Endothelial cell of umbilical vein (primary cell): ENCODE measurements around the gene RFPL1. TPM values are rescaled to one million over a fixed set of nuclear protein-coding genes. Genes with fewer than 3 reads are reported as not detected.

Experiments used
- BruUV-seq: library from RNA; stranded (reverse); fragments of 400-500 nt; replicated peaks from 2 replicates; lab custom pipeline; 2021; lab: Mats Ljungman, UMichigan
- CTCF ChIA-PET: fragments of 300-600, 350-600 bp; sonication (Branson Sonifier 250); formaldehyde crosslinking; loops from one replicate; lab custom pipeline; 2021; ENCODE audit warnings: antibody characterized with exemption, inconsistent platforms; lab: Charles Lee
- POLR2A ChIA-PET: fragments of 300-600, 350-600 bp; sonication (Branson Sonifier 250); formaldehyde crosslinking; loops from one replicate; lab custom pipeline; 2021; ENCODE audit warnings: antibody characterized with exemption, inconsistent platforms; lab: Charles Lee
- DNase-seq: peaks from one replicate; pipeline ENCODE4 v3.0.0-alpha.2; 2011; ENCODE audit warnings: low read depth, low spot score
- FAIRE-seq: peaks from 2 replicates; lab custom pipeline; 2011; peaks lifted over from hg19 to GRCh38; lab: Jason Lieb, UNC
- H2AFZ ChIP-seq: 2 replicates; pipeline ENCODE4 v1.6.0; 2012; ENCODE audit warnings: low read depth, low read length, control low read depth, inconsistent platforms
- H3K27ac ChIP-seq: 2 replicates; pipeline ENCODE4 v1.5.1; 2011; ENCODE audit warnings: low read depth, mild to moderate bottlenecking, control low read depth, low read length, moderate library complexity; ENCODE audit not compliant: insufficient read depth
- H3K27me3 ChIP-seq, 2 experiments: 2 replicates each; pipeline versions ENCODE4 v1.6.0 to v1.6.1; 2011; ENCODE audit warnings: low read length in 2 of 2, mixed read lengths in 1 of 2; ENCODE audit not compliant: control insufficient read depth in 2 of 2, insufficient read depth in 2 of 2
- H3K36me3 ChIP-seq, 2 experiments: 2 replicates in 1 of 2; 3 replicates in 1 of 2; pipeline ENCODE4 v1.5.1; 2011; ENCODE audit warnings: low read length in 2 of 2, mild to moderate bottlenecking in 1 of 2, moderate library complexity in 1 of 2; ENCODE audit not compliant: control insufficient read depth in 2 of 2, insufficient read depth in 2 of 2; ENCODE audit errors: extremely low read depth in 1 of 2
- H3K4me1 ChIP-seq: 3 replicates; pipeline ENCODE4 v1.5.1; 2011; ENCODE audit warnings: mild to moderate bottlenecking, low read length; ENCODE audit not compliant: control insufficient read depth, insufficient read depth; ENCODE audit errors: extremely low read depth
- H3K4me2 ChIP-seq: 2 replicates; pipeline ENCODE4 v1.6.1; 2011; ENCODE audit warnings: low read length, control low read depth, mixed read lengths; ENCODE audit not compliant: insufficient read depth
- H3K4me3 ChIP-seq, 3 experiments: fragments of 200-600 bp in 1 of 3; sonication (generic), shearing (Covaris generic) in 1 of 3; replicated peaks in 1 of 3; 2 replicates each; pipeline ENCODE4 v1.5.1; 2011 to 2016; ENCODE audit warnings: control low read depth in 3 of 3, low read length in 3 of 3, mild to moderate bottlenecking in 2 of 3, inconsistent platforms in 1 of 3, low read depth in 1 of 3, moderate library complexity in 1 of 3; ENCODE audit not compliant: insufficient read depth in 1 of 3
- H3K79me2 ChIP-seq: 2 replicates; pipeline ENCODE4 v1.6.0; 2012; ENCODE audit warnings: low read length, inconsistent platforms; ENCODE audit not compliant: control insufficient read depth, insufficient read depth
- H3K9ac ChIP-seq: replicated peaks from 2 replicates; pipeline ENCODE3; 2011; ENCODE audit warnings: low read length, control low read depth; ENCODE audit not compliant: insufficient read depth; ENCODE audit errors: extremely low read depth
- H3K9me1 ChIP-seq: replicated peaks from 3 replicates; pipeline ENCODE4 v1.6.0; 2011; ENCODE audit warnings: mild to moderate bottlenecking, low read length; ENCODE audit not compliant: control insufficient read depth, insufficient read depth; ENCODE audit errors: extremely low read depth
- H3K9me3 ChIP-seq: replicated peaks from 2 replicates; pipeline ENCODE4 v1.5.1; 2012; ENCODE audit warnings: low read length, inconsistent platforms; ENCODE audit not compliant: control insufficient read depth, insufficient read depth
- H4K20me1 ChIP-seq: replicated peaks from 2 replicates; pipeline ENCODE3; 2011; ENCODE audit warnings: mild to moderate bottlenecking, low read length; ENCODE audit not compliant: control insufficient read depth, insufficient read depth; ENCODE audit errors: extremely low read depth
- EZH2 ChIP-seq: IDR thresholded peaks from 2 replicates; pipeline ENCODE4 v1.6.1; 2012; ENCODE audit warnings: borderline replicate concordance, low read depth, mild to moderate bottlenecking, moderate library complexity, low read length, inconsistent platforms; ENCODE audit not compliant: severe bottlenecking
- FOS ChIP-seq: IDR thresholded peaks from 2 replicates; pipeline ENCODE4 v1.6.1; 2011; ENCODE audit warnings: mild to moderate bottlenecking, low read length, moderate library complexity, borderline replicate concordance; ENCODE audit not compliant: insufficient read depth
- GATA2 ChIP-seq: IDR thresholded peaks from 2 replicates; pipeline ENCODE4 v1.7.0; 2011; ENCODE audit warnings: low read depth, mild to moderate bottlenecking, moderate library complexity, mixed read lengths, low read length; ENCODE audit not compliant: insufficient read length, insufficient read depth
- JUN ChIP-seq: IDR thresholded peaks from 2 replicates; pipeline ENCODE4 v1.6.1; 2011; ENCODE audit warnings: borderline replicate concordance, low read depth; ENCODE audit not compliant: insufficient read length, insufficient read depth
- MYC ChIP-seq: IDR thresholded peaks from one replicate; pipeline ENCODE4 v1.6.1; 2011; ENCODE audit warnings: mild to moderate bottlenecking, low read depth, low read length
- POLR2A ChIP-seq: IDR thresholded peaks from 2 replicates; pipeline ENCODE4 v1.6.1; 2012; ENCODE audit warnings: low read depth, mild to moderate bottlenecking, control low read depth, low read length
- POLR2AphosphoS5 ChIP-seq: IDR thresholded peaks from 2 replicates; pipeline ENCODE4 v1.6.1; 2012; ENCODE audit warnings: low read depth, mild to moderate bottlenecking, control low read depth, low read length, moderate library complexity; ENCODE audit not compliant: insufficient read depth
- dilution Hi-C: fragments of 300-500 bp; cut with MboI; formaldehyde crosslinking; loops from one replicate; pipeline ENCODE4 v1.15.0; 2019; ENCODE audit warnings: low sequenced_read_pairs; ENCODE audit not compliant: extremely low pct_ligation_motif_present
- intact Hi-C: fragments of 100-400 bp; cut with micrococcal nuclease; formaldehyde crosslinking; loops from one replicate; pipeline ENCODE4 v1.10.0; 2022
- polyA plus RNA-seq, 4 experiments: library from polyadenylated mRNA; depleted of rRNA in 3 of 4; stranded (reverse) in 3 of 4; unstranded in 1 of 4; fragments of >200 nt; gene quantifications; 2 replicates each; pipeline versions ENCODE4 v1.2.1 to v1.2.3, GENCODE V29; 2011 to 2012; ENCODE audit warnings: missing spikeins in 1 of 4
- total RNA-seq: library from RNA; stranded (reverse); gene quantifications from 2 replicates; pipeline ENCODE4 v1.2.3, GENCODE V29; 2021
- TF ChIP-seq, protein P1 (sequence below), 2 donors: IDR thresholded peaks; 1 replicate in 1 of 2; 2 replicates in 1 of 2; pipeline ENCODE4 v1.5.1; 2011; ENCODE audit warnings: low read length in 2 of 2, mild to moderate bottlenecking in 2 of 2, moderate library complexity in 2 of 2, control low read depth in 1 of 2, inconsistent platforms in 1 of 2, low read depth in 1 of 2; ENCODE audit not compliant: insufficient read depth in 1 of 2; ENCODE audit errors: extremely low read depth in 1 of 2
- TF ChIP-seq, protein P2 (sequence below): IDR thresholded peaks from 2 replicates; pipeline ENCODE4 v1.6.1; 2011; ENCODE audit not compliant: insufficient read depth, insufficient read length

RFPL1 gene
- total and polyA plus RNA-seq, 2 donors (not counting 3 experiments of a cell fraction or from before 2014, with no cell fraction given): not detected

DNA sequence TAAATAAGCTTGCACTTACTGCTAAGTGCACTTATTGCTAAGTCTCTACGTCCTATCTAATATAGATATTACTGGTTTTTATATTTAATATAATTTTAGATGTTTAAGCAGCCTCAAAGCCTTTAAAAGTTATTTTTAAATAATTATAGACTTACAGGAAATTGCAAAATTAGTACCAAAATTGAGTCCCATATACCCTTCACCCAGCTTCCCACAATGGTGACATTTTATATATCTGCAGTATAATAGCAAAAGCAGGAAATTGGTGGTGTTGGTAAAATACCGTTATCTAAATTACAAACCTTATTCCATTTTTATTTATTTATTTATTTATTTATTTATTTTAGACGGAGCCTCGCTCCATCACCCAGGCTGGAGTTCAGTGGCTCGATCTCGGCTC, 48.1 kb upstream of the RFPL1 start:
- POLR2A ChIA-PET: interaction anchor here (0.6 kb wide), 1 partner anchor 504 kb away, joined by 3 read pairs; no protein-coding TSS in a partner anchor
- Histone ChIP-seq H2AFZ (no peak overlapping the region), H3K27me3 (no peaks in the 10 kb centered on the region), H3K9me3 (no peaks in the 10 kb centered on the region), H3K27ac (no peak overlapping the region), H3K36me3 (peaks cover 0 to under 1% of the 10 kb centered on the region in 2 experiments), H3K9me1 (no peaks in the 10 kb centered on the region), H3K4me3 (no peak overlapping the region), H4K20me1 (no peaks in the 10 kb centered on the region), H3K4me1 (peaks cover 20% of the 10 kb centered on the region), H3K4me2 (no peak overlapping the region), H3K79me2 (peaks cover 20% of the 10 kb centered on the region), H3K9ac (no peak overlapping the region)
- BruUV-seq: no TSS peak
- CTCF ChIA-PET: no interaction called here
- intact Hi-C loops (no loop called here), dilution Hi-C loops (no loop called here)
- DNase-seq: no peak
- TF ChIP-seq FOS (no peak), EZH2 (no peak), JUN (no peak), POLR2AphosphoS5 (no peak), GATA2 (no peak), MYC (no peak), POLR2A (no peak)
- TF ChIP-seq, protein P1, sequence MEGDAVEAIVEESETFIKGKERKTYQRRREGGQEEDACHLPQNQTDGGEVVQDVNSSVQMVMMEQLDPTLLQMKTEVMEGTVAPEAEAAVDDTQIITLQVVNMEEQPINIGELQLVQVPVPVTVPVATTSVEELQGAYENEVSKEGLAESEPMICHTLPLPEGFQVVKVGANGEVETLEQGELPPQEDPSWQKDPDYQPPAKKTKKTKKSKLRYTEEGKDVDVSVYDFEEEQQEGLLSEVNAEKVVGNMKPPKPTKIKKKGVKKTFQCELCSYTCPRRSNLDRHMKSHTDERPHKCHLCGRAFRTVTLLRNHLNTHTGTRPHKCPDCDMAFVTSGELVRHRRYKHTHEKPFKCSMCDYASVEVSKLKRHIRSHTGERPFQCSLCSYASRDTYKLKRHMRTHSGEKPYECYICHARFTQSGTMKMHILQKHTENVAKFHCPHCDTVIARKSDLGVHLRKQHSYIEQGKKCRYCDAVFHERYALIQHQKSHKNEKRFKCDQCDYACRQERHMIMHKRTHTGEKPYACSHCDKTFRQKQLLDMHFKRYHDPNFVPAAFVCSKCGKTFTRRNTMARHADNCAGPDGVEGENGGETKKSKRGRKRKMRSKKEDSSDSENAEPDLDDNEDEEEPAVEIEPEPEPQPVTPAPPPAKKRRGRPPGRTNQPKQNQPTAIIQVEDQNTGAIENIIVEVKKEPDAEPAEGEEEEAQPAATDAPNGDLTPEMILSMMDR (IDR thresholded peaks at IDR 0.05; ENCODE audit: extremely low read depth in 1 of 2, insufficient read depth in 1 of 2, low read depth in 1 of 2, low read length in 2 of 2): no peak
- TF ChIP-seq, protein P2, sequence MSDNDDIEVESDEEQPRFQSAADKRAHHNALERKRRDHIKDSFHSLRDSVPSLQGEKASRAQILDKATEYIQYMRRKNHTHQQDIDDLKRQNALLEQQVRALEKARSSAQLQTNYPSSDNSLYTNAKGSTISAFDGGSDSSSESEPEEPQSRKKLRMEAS: no peak
- no peak for FAIRE-seq
